GM20000 (cell line): Measurements from ENCODE around the gene PTPN23.

ENCODE experiments used
- DNase-seq: peaks from one replicate; pipeline ENCODE4 v3.0.0; 2012; ENCODE audit warnings: low spot score
- CTCF ChIP-seq: IDR thresholded peaks from 2 replicates; pipeline ENCODE4 v1.5.1; 2012; ENCODE audit warnings: mild to moderate bottlenecking, control low read depth; ENCODE audit errors: extremely low read depth, missing control alignments

Gene PTPN23

DNA sequence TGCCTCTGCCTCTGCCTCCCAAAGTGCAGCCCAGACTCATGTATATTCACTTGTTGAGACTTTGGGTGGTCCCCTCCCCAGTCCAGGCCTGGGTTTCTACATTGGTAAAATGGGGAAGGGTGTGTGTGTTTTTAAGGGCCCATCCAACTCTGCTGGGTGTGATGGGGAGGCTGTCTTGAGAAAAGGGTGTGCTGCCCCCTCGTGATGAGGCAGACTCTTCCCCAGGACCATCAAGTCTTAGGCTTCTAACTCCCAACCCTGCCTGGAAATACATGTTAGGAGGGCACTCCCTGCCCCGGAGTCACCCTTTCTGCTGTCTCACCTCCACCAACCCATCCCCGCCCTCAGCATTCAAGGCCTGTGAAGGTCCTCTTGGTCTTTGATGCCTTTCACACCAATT is 4.4 kb upstream of the PTPN23 start:
- no peak for DNase-seq
- TF ChIP-seq CTCF, result no peak

DNA sequence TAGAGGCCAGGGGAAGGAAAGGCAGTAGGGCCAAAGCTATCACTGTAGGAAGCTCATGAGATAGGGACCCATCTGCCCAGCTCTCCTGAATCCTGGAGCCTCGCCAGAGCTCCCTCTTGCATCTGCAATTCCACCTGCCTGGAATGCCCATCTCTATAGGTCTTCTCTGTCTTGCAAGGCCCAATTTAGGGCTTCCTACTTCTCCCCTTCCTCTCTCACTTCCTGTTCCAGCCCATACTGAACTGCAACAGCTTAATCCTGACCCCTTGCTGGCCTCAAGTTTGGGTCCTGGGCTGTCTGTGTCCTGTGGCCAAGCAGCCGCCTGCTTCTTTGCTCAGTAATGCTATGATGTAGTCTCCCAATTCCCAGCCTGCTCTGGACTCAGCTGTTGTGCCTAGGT is 3.6 kb upstream of the PTPN23 start:
- no peak for DNase-seq
- TF ChIP-seq CTCF, result no peak

DNA sequence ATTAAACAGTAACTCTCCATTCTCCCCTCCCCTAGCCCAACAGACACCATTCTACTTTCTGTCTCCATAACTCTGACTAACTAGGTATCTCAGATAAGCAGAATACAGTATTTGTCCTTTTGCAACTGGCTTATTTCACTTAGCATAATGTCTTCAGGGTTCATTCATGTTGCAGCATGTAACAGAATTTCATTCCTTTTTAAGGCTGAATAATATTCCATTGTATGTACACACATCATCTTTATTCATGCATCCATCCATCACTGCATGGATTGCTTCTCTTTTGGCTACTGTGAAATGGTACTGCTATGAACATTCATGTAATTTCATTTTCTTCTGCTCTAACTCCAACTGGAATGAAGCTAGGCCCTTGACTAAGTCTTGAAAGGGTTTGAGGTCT is 2.0 kb upstream of the PTPN23 start:
- no peak for TF ChIP-seq CTCF
- no peak for DNase-seq

GRCh38 chr3:47379411-47379899 is 1.4 kb upstream of the PTPN23 start:
- no peak for DNase-seq
- TF ChIP-seq CTCF, result no peak

GRCh38 chr3:47380026-47380600 is 708 bp upstream of the PTPN23 start:
- no peak for DNase-seq
- no peak for TF ChIP-seq CTCF

- TF ChIP-seq CTCF, result no peak
- peak; percentile 88 for DNase-seq
Measured at GRCh38 chr3:47381317-47382157, 716 bp downstream of the PTPN23 start.

DNA sequence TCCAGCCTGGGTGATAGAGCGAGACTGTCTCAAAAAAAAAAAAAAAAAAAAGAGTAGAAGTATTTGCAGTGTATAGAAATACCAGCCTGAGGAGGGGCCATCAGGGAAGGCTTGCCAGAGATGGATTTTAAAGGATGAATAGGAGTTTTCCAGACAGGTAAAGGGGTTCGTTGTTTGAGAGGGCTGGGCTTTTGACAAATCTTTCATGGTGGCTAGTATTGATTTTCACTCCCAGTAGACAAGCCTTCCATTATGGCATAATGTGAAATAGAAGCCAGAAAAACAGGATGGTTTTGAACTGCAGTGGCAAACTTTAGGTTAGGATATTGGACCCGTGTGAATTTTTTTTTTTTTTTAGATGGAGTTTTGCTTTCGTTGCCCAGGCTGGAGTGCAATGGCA is 3.6 kb downstream of the PTPN23 start:
- no peak for TF ChIP-seq CTCF
- DNase-seq, result no peak
